Transverse colon (tissue), 4 donors: ENCODE results near the gene CCDC47. TPM values are rescaled to one million over a fixed set of nuclear protein-coding genes. Genes with fewer than 3 reads are reported as not detected.

Experiments
- DNase-seq: peaks from one replicate; pipeline ENCODE4 v3.0.0-alpha.2; 2019
- H3K27ac ChIP-seq, 4 donors: fragments of 200-600 bp; sonication (generic); 2 replicates each; pipeline ENCODE4 v1.5.1; 2016 to 2018; ENCODE audit warnings: inconsistent platforms in 4 of 4
- H3K27me3 ChIP-seq: fragments of 200-600 bp; sonication (generic); 2 replicates; pipeline ENCODE4 v1.5.1; 2017; ENCODE audit warnings: inconsistent platforms
- H3K36me3 ChIP-seq, 4 donors: fragments of 200-600 bp; sonication (generic); 2 replicates each; pipeline ENCODE4 v1.5.1; 2017 to 2019; ENCODE audit warnings: inconsistent platforms in 4 of 4
- H3K4me1 ChIP-seq, 4 donors: fragments of 200-600 bp; sonication (generic); 2 replicates each; pipeline ENCODE4 v1.5.1; 2017 to 2020; ENCODE audit warnings: inconsistent platforms in 4 of 4
- H3K4me3 ChIP-seq, 4 donors: fragments of 200-600 bp; sonication (generic); 1 replicate in 1 of 4; 2 replicates in 3 of 4; pipeline versions ENCODE4 v1.5.1 to v1.6.1; 2017 to 2019; ENCODE audit warnings: inconsistent platforms in 4 of 4
- H3K9me3 ChIP-seq, 2 donors: fragments of 200-600 bp; sonication (generic); 2 replicates each; pipeline ENCODE4 v1.5.1; 2017 to 2019; ENCODE audit warnings: inconsistent platforms in 2 of 2
- CTCF ChIP-seq, 5 experiments: fragments of 200-600 bp in 3 of 5; fragments of 450-650 bp in 2 of 5; sonication (generic) in 3 of 5; IDR thresholded peaks; 1 replicate in 2 of 5; 2 replicates in 3 of 5; pipeline ENCODE4 v1.5.1; 2016 to 2017; ENCODE audit warnings: antibody characterized with exemption in 5 of 5, inconsistent platforms in 3 of 5, mild to moderate bottlenecking in 2 of 5, moderate library complexity in 1 of 5
- EP300 ChIP-seq: sonication (generic); formaldehyde crosslinking; IDR thresholded peaks from one replicate; pipeline ENCODE4 v1.6.1; 2017; ENCODE audit warnings: antibody characterized with exemption, low read depth
- POLR2A ChIP-seq: fragments of 450-650 bp; IDR thresholded peaks from one replicate; pipeline ENCODE4 v1.6.1; 2016; ENCODE audit warnings: antibody characterized with exemption, mild to moderate bottlenecking, moderate library complexity
- POLR2AphosphoS5 ChIP-seq, 3 donors: sonication (generic); formaldehyde crosslinking; IDR thresholded peaks; one replicate each; pipeline ENCODE4 v1.6.1; 2016; ENCODE audit warnings: antibody characterized with exemption in 3 of 3
- WGBS, 2 donors: methylation state at CpG; one replicate each; pipeline ENCODE4 v1.1.5; 2018; ENCODE audit warnings: low coverage in 1 of 2; 5-methylcytosine and 5-hydroxymethylcytosine counted together
- in situ Hi-C, 4 donors: fragments of 200-750 bp; cut with MboI; loops; one replicate each; pipeline versions ENCODE4 v1.15.0 to v1.15.1; 2017; ENCODE audit warnings: low sequenced_read_pairs in 3 of 4, low pct_ligation_motif_present in 1 of 4, low pct_unique_long_range_greater_than_20kb in 1 of 4
- intact Hi-C: fragments of 100-400 bp; cut with DNase I; formaldehyde crosslinking; loops from one replicate; pipeline ENCODE4 v1.15.1; 2023; ENCODE audit warnings: low total_unique reads
- total RNA-seq, 4 donors: library from RNA; depleted of rRNA; stranded (reverse); fragments of >200 nt; gene quantifications; one replicate each; pipeline ENCODE4 v1.1.0, GENCODE V29; 2016

The CCDC47 gene
- total RNA-seq, 4 donors from 2014 or later, result 78.2 to 129 (median 101) TPM

DNA sequence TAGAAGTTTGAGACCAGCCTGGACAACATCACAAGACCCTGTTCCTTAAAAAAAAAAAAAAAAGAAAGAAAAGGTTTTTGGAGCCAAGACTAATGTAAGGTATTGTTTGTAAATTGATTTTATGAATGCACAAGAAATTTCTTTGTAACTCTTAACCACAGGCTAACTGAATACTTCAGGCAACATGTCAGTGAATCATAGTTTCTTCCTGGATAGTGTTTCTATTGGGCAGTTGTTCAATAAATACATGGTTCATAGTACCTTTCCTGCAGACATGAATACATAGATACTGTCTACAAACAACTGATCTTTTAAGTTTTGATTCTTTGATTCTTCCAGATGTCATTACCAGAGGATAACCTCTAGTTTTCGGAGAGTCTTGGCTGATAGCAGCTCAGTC is 12.2 kb upstream of the CCDC47 start:
- Histone ChIP-seq H3K4me1 (peaks cover 0 to 18% (median 2%) of the 10 kb centered on the region in 4 donors), H3K36me3 (peaks cover 0 to 34% (median 10%) of the 10 kb centered on the region in 4 donors)

GRCh38 chr17:63783522-63783921 is 10.1 kb upstream of the CCDC47 start:
- no peak for DNase-seq
- H3K4me3 ChIP-seq, result no peak overlapping the region
- TF ChIP-seq POLR2A, result no peak
- no peak for TF ChIP-seq EP300
- TF ChIP-seq POLR2AphosphoS5 (IDR thresholded peaks at IDR 0.05), result no peak
- TF ChIP-seq CTCF (IDR thresholded peaks at IDR 0.05), result no peak
- peaks cover 0 to 23% (median 9%) of the 10 kb centered on the region in 4 donors for H3K36me3 ChIP-seq
- no peaks in the 10 kb centered on the region for H3K9me3 ChIP-seq
- WGBS, 2 donors, result 69 to 77% methylated on average over 4 to 6 of the region's 6 CpGs
- H3K27ac ChIP-seq, result no peak overlapping the region
- H3K4me1 ChIP-seq, result peaks cover 0 to 22% (median 2%) of the 10 kb centered on the region in 4 donors
- no peaks in the 10 kb centered on the region for H3K27me3 ChIP-seq
- intact Hi-C loops (no loop called here), in situ Hi-C loops (no loop called here)

More for the DNA sequence above, 12.2 kb upstream of the CCDC47 start:
- no peak for DNase-seq
- intact Hi-C loops, result no loop called here
- WGBS, 2 donors, result 95 to 100% methylated on average over 1 of the region's 1 CpG
- Histone ChIP-seq H3K27me3 (no peaks in the 10 kb centered on the region), H3K4me3 (no peak overlapping the region), H3K27ac (no peak overlapping the region), H3K9me3 (no peaks in the 10 kb centered on the region)
- TF ChIP-seq CTCF (IDR thresholded peaks at IDR 0.05) (no peak), EP300 (no peak), POLR2AphosphoS5 (IDR thresholded peaks at IDR 0.05) (no peak), POLR2A (no peak)
- in situ Hi-C loops, result no loop called here

DNA sequence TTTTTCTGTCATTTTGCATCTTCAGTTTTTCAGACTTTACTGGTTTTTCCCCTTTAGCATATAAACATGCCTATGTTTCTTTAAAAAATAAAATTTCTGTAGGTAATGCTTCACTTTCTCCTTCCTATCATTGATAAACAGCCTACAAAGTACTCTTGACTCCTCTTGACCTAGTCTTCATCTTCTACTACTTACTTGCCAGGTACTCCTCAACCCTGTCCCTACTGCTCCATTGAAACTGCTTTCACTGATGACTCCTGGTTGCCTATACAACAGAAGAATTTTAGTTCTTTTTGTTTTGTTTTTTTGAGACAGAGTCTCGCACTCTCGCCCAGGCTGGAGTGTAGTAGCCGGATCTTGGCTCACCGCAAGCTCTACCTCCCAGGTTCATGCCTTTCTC is 7.5 kb upstream of the CCDC47 start:
- in situ Hi-C loops (no loop called here), intact Hi-C loops (no loop called here)
- WGBS, 2 donors, result 92 to 99% methylated on average over 4 of the region's 4 CpGs

DNA sequence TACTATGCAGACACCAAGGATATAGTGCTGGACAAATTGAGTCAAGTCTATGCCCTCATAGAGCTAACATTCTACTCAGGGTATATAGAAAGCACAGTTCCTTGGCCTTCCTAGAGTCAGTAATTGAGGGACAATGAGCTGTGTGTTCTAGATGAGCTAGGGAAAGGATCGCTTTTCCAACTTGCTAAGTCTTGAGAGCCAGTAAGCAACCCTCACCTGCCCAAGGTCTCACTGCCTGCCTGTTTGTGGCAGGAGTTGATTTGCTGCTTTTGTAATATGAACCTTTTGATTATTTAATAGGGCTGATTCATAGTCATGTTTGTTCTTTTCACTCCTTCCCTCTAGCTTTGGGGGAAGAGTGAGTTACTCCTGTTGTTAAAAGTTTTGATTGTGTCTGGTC is 7.1 kb upstream of the CCDC47 start:
- H3K27ac ChIP-seq, result no peak overlapping the region
- DNase-seq, result no peak
- H3K4me3 ChIP-seq, result no peak overlapping the region
- in situ Hi-C loops (no loop called here), intact Hi-C loops (no loop called here)
- no peaks in the 10 kb centered on the region for H3K9me3 ChIP-seq
- H3K27me3 ChIP-seq, result no peaks in the 10 kb centered on the region
- TF ChIP-seq CTCF (IDR thresholded peaks at IDR 0.05) (no peak), EP300 (no peak), POLR2AphosphoS5 (IDR thresholded peaks at IDR 0.05) (no peak), POLR2A (no peak)
- peaks cover 0 to 7% (median 0%) of the 10 kb centered on the region in 4 donors for H3K36me3 ChIP-seq
- WGBS, 2 donors, result 91% methylated on average over 1 of the region's 1 CpG; no CpG with 5 or more reads in 1 of the 2 donors
- H3K4me1 ChIP-seq, result peaks cover 8 to 29% (median 15%) of the 10 kb centered on the region in 4 donors

More for the DNA sequence above, 7.5 kb upstream of the CCDC47 start:
- TF ChIP-seq EP300 (no peak), CTCF (IDR thresholded peaks at IDR 0.05) (no peak), POLR2A (no peak), POLR2AphosphoS5 (IDR thresholded peaks at IDR 0.05) (no peak)
- Histone ChIP-seq H3K4me1 (peaks cover 3 to 29% (median 10%) of the 10 kb centered on the region in 4 donors), H3K9me3 (no peaks in the 10 kb centered on the region), H3K4me3 (no peak overlapping the region), H3K27ac (no peak overlapping the region), H3K27me3 (no peaks in the 10 kb centered on the region), H3K36me3 (peaks cover 0 to 7% (median 0%) of the 10 kb centered on the region in 4 donors)
- no peak for DNase-seq
